Brain pericyte (primary cell): Measurements from ENCODE around the gene LEPROT.
"Not testable (repeated sequence)": the region's sequence is repeated elsewhere in the genome, so short reads cannot be mapped to it uniquely, and the experiment has no call there.

Source experiments
- DNase-seq: peaks from one replicate; pipeline ENCODE4 v3.0.0-alpha.2; 2012; ENCODE audit warnings: low read depth, low spot score

The LEPROT gene, protein sequence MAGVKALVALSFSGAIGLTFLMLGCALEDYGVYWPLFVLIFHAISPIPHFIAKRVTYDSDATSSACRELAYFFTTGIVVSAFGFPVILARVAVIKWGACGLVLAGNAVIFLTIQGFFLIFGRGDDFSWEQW

DNA sequence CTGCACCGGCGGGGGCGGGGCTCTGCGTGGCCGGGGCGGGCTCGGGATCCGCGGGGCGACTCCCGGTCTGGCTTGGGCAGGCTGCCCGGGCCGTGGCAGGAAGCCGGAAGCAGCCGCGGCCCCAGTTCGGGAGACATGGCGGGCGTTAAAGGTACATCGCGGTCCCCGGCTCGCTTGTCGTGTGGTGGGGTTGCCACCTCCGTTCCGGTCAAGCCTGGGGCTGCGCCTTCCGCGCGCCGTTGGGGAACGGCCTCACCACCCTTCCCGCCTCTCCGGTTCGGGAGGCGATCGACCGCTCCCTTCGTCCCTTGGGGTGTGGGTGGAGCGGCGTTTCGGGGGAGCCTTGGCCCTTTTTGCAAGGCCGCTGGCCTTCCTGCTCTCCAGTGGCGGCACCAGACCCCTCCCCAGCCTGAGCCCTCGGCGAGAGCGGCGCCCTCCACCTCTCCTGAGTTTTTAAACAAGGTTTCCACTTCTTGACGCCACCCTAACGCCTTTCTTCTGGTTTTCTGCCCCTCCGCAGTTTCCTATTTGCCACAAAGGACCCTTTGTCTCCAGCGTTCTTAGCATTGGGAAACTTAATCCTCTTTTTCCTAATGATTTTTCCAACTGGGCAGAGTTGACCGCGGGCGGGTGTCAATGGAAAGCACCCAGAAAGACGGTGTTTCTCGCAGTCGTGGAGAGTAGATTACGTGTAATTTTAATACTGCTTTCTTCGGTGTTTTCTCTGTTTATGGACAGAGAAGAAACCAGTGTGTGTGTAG, at the start of gene LEPROT, which contains the start of gene LEPR:
Gene LEPROT (plus strand): TSS at position 79 of the 761 bp plus-strand sequence. CDS start 57 bp downstream, at position 136.
Gene LEPR (plus strand): TSS at position 79 of the 761 bp plus-strand sequence. CDS start 144,898 bp downstream, outside the sequence.
- DNase-seq = no peak

DNA sequence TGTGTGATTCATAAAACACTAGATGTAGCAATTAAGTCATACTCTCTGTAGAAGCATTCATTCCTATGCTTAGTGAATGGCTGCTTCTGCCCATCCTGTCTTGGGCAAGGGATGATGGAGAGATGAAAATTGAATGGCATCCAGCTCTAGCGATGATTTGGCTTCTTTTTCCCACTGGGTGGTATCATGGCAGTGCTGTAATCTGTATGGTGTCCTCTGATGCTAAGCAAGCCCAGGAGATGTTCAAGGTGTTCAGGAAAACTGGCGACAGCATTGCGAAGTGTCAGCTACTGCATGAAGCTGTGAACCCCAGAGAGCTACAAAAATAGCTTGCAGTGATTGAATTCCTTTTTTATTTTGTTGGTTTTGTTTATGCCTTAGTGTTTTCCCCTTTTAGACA, 48.9 kb upstream of the LEPROT start:
- DNase-seq = no peak

DNA sequence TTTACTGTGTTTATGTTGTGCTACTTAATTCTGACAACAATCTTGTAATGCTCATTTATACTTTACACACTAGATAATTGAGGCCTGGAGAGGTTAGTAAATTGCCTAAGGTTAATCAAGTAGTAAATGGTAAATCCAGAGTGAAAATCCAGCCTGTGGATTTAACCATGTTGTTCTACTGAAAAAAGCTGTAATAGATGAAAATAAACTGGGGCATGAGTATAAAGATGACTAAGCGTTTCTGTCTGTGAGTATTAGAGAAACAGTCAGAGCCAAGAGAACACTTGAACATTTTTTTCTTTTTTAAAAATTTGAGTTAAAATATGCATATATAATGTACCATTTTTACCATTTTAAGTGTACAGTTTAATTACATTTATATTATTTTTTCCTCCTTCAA, 47.9 kb upstream of the LEPROT start:
- no peak for DNase-seq

DNA sequence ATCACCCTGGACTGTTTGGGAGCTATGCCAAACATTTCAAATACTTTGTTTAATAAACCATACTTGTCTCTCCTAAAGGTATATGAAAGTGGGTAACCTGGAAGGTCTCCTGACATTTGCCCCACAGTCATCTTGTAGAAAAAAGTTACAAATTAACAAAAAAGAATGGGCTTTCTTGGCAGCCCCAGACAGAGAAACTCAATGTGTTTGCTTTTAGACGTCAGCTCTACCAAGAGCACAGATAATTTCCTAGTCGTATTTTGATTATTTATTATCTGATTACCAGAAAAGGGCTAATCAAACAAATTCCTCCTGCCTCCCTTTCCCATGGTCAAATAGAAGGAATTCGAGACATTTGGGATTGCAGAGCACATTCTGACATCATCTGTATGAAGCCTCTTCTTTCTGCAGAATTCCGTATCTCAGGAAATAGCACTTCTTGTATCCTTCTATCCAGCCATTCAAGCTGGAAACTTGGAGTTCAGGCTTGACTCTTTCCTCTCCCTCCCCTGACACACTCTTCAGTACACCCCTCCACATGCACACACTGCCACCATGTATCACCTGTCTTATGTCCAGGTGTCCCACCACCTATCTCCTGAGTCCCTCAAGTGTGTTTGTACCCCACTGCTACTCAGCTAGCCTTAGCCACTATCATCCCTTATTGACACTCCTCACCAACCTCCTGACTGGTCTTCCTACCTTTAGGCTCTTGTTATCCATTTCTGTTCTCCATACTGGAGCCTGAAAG, 42.8 kb upstream of the LEPROT start:
- DNase-seq = no peak

DNA sequence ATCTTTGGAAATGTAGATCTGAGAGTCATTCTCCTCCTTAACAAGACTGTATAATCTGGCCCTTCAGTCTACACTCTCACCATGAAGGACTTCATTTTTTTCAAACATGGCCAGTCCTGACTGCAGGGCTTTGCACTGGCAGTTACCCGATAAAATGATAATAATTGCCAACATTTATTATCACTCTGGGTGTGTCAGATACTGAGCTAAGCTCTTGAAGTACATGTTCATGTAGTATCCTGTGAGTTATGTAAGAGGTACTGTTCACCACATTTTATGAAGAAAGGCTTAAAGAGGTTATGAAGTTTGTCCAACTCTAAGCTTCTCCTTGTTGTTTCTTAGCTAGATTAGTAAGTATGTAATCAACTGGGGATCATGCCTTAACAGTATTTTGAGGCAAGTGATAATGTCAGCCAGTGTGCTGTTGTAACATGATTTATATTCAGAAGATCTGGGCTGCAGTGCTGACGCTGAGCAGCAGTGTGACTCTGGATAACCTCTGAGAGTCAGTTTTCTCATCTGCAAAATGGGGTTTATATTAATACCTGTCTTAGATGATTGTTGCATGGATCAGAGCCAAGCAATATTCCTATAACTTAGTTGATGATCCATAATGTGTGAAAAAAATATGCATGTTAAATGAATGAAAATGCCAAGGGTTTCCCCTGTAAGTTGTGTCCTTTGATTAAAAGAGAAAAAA, 42.1 kb upstream of the LEPROT start:
- DNase-seq = no peak

DNA sequence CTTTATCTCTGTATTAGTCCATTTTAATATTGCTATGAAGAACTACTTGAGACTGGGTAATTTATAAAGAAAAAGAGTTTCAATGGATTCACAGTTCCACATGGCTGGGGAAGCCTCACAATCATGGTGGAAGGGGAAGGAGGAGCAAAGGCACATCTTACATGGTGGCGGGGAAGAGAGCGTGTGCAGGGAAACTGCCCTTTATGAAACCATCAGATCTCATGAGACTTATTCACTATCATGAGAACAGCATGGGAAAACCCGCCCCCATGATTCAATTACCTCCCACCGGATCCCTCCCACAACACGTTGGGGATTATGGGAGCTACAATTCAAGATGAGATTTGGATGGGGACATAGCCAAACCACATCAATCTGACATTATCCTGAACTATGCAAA, 36.0 kb upstream of the LEPROT start:
- not testable (repeated sequence) for DNase-seq

DNA sequence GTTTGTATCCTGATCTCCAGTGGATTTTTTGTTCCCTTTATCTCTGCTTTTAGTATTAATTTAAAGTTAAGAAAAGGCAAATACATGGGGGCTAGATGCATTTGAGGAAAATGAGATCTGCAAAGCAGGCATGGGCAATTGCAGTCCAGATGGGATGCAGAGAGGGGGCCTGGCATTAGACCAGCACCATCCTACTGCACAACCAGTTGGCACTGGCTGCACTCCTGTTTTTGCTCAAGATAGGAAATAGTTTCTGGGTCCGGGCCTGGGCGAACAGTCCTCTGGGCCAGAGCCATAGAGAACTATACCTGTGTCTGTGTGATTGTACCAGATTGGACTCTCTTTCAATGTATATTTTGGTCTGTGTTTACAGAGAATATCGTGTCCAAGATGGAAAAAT, 34.0 kb upstream of the LEPROT start:
- no peak for DNase-seq

DNA sequence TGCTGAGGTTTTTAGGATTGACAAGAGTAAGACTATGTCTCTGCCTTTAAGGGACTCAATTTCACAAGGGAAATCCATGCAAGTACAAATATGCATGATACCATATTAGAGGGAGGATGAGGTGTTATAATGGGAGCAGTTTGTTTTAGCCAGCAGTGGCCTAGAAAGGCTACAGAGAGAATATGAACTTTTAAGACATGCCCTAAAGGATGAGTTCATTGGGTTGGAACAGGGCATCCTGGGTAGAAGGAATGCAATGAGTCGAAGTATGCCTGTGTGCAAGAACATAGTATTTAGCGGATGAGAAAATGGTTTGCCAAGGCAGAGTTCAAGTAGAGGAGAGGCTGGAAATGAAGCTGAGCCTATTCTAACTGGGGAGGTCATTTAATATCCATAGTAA, 32.6 kb upstream of the LEPROT start:
- DNase-seq = no peak

DNA sequence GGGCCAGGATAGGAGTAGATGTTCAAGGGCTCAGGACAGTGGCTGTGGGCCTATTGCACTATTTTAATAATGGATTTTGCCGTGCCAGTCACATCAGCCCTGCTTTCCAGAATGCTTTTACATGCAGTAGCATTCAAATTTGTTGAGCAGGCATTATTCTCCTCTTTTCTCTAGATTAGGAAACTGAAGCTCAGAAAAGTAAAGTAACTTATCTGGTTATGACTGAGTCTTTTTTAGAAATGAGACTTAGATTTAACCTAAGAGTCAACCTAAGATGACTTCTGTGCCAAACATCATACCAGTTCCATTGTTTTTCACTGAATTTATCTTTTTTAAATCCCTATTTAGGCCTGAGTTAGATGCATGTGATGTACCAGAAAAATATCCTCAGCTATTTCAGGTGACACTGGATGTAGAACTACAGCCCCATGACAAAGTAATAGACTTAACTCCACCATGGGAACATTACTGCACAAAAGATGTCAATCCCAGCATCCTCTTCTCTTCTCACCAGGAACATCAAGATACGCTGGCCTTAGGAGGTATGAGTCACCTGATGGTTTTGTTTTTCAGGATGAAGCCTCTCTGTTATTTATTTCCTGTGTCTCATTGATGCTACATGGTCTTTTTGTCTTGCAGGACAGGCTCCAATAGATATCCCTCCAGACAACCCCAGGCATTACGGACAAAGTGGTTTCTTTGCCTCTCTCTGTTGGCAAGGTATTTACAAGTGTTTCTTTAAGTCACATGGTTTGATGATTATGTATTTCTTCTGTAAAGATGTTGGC, 31.4 kb upstream of the LEPROT start:
- no peak for DNase-seq

DNA sequence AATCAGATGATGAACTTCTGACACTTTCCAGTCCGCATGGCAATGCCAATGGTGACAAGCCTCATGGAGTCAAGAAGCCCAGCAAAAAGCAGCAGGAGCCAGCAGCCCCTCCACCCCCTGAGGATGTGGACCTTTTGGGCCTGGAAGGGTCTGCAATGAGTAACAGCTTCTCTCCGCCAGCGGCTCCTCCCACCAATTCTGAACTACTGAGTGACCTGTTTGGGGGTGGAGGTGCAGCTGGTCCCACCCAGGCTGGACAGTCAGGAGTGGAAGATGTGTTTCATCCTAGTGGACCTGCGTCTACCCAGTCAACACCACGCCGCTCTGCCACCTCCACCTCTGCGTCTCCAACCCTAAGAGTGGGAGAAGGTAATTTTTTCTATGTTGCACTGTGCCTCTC, 28.0 kb upstream of the LEPROT start:
- DNase-seq = no peak

DNA sequence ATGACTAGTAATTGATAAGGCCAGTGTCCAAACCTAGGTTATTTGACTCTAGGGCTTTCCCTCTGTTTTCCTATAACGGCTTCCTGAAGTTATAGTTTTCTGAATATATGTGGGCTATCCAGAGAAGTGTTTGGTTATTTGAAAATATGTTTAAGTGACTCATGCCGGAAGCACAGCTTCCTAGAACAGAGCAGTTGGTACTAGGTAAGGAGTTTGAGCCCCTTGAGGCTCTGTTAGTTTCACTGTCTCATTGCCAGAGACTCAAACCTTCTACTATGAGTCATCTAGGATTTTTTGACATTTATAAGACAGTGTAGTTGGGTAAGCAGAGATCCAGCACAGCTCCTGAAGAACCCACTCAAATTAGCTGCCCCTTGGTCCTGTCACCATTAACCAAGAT, 27.1 kb upstream of the LEPROT start:
- peak; percentile 6 for DNase-seq

DNA sequence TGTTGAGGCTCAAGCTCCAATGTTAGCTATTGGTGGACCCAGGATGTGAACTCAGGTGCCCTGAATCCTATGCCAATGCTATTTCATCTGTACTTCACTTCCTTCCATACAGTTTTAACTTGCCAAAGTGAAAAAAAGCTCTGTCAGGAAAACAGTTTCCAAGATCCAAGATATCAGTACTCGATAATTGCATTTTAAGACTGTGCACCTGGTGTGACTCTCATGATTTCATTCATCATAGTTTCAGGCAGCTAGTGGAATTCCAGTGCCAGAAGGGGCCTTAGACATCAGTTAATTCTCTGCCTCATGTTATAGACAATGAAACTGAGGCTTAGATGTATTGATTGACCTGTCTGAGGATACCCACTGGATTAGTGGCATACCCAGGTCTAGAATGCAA, 26.5 kb upstream of the LEPROT start:
- no peak for DNase-seq

DNA sequence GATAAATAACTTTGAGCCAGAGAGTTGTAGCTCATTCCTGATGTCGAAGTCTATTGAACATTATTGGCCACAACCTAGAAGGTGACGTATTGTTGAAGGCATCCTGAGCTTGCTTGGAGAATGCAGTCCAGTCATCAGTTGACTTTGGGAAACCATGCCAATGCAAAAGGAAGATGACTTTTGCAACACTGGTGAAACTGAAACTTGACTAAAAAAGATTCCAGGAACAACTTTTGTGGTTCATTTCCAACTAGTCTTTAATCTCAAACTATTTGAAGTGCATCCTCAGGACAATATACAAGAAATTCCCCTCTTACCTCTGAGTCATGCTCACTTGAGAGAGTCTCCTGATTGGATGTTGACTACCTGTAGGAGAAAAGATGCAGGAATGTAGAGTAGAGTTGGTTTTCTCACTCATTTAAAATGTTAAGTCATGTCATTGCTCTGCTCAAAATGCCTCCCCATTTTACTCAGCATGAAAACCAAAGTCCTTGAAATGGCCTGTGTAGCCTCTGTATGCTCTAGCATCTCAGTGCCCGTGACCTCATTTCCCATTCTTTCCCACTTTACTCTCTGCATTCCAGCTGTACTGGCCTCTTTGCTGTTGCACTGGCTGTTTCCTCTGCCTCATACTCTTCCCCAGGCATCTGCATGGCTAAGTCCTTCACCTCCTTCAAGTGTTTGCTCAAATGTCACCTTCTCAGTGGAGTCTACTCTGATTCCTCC, 24.4 kb upstream of the LEPROT start:
- DNase-seq = no peak

DNA sequence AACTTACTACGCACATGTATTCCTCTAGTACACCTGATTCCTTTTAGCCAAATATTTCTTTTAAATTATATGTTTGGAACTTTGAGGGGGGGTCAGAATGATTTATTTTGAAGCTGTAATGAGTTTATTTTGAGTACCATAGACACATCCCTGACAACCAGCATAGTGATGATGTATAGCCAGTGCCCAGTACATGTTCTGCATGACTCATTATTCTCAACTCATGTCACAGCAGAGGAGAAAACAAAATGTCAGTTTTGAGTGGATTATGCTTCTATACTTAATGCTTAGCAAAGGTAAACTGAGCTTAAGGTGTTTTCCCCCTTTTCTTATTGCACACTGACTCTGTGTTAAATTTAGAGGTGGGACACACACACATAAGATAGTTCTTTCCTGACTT, 22.4 kb upstream of the LEPROT start:
- DNase-seq = no peak

DNA sequence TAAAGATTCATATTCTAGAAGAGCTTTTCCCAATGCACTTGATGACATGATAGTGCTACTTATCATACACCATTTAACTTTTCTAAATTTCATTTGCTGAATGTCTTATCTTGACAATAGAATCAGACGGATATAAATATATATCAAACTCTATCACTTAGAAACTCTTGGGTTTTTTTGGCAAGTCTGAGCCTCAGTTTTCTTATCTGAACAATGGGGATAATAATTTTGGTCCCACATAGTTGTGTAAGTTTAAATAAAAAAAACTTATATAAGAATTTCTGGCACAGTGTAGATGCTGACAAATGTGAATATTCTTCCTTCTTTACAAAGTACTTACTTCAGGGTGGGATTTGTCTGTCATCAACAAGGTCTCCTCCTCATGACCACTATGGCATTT, 21.5 kb upstream of the LEPROT start:
- DNase-seq = no peak

DNA sequence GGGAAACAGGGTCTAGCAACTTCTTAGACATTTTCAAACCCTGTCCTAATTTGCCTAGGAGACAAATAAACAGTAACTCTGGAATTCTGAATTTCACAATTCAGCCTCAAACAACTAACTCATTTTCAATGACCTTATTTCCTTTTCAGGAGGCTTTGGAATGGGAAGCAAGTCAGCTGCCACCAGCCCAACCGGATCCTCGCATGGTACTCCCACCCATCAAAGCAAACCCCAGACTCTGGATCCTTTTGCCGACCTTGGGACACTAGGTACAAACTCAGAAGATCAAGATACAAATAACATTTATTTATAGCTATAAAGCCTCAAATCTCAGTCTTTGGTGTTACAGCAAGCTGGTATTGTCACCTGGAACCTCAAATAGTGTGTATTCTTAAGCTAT, 18.9 kb upstream of the LEPROT start:
- DNase-seq = no peak

DNA sequence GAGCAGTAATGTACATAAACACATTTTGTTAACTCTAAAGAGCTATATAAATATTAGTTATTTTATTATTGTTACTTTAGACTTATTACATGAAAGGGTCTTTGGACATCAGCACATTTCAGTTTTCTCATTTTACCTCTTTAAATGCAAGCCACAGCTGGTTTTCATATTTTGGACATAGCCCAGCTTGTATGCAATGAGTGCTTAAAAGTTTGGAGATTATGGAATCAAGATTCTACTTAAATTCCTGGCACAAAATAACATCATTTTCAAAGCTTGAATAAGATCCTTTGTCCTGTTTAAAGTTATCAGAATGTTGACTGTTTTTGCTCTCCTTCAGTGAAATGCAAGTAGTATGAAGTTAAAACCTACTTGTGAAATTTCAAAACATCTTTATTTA, 15.5 kb upstream of the LEPROT start:
- no peak for DNase-seq

DNA sequence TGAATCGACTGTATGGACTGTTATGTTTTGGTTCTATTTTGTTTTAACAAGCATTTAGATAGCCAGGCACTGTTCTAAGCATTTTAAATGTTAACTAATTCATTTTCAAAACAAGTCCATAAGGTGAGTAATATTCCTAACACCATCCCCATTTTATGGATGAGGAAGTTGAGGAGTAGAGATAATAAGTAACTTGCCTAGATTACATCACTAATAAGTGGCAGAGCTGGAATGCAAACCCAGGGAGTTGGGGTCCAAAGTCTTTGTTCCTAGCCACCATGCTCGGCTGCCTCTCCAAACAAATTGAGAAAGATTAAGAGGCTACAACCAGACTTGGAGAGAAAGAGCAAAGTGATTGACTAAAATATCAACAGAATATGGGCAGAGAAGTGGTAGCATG, 12.6 kb upstream of the LEPROT start:
- DNase-seq = no peak

DNA sequence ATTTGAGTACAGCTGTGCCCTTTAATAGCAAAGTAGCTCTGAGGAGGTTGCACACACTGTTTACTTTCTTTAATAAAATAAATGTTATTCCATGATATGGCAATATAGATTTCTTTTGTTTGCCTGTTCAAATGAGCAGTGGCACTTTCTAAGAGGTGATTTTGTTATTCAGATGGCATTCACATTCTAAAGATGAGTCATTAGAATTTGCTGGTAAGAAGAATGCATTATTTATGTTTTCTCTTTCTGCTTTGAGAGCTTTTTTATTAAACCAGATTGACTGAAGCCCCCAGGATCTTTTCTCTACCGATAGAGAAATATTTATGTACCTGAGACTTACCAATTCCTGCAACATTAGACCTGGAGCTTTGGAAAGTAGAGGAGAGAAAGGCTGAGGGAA, 11.2 kb upstream of the LEPROT start:
- DNase-seq = no peak

DNA sequence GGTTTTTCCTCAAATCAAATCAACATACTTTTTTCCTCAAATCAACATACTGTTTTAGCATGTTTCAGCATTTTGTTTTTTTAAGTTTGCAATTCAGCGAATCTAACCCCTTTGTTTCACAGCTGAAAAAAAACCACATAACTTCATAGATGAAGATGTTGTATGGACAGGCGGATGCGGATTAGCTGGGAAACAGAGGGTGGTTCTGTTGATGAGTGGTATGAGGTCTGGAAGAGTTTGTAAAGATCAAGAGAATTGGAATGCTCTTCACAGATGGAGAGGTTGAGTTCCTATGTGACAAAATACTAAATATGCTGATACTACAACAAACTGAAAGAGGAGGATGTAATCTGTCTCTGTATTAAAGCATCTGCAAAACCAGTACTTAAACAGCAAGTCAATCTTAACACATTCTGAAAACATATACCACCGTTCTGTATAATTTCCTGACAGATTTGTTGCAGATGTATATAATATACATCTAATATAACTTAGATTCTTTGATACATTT, 10.6 kb upstream of the LEPROT start:
- no peak for DNase-seq
